SK-N-SH (cell line): ENCODE measurements around the gene RBL2.

Source experiments
- POLR2AphosphoS5 ChIP-seq: IDR thresholded peaks from 2 replicates; pipeline ENCODE4 v1.6.1; 2012; ENCODE audit warnings: low read depth, low read length
- RAD21 ChIP-seq: IDR thresholded peaks from 2 replicates; pipeline ENCODE4 v1.6.1; 2012; ENCODE audit warnings: mild to moderate bottlenecking, low read length
- YY1 ChIP-seq: IDR thresholded peaks from 2 replicates; pipeline ENCODE4 v1.4.0; 2012; ENCODE audit warnings: low read depth, mild to moderate bottlenecking

- no peak for TF ChIP-seq YY1
- TF ChIP-seq POLR2AphosphoS5 = no peak
- no peak for TF ChIP-seq RAD21
These were observed 17.3 kb upstream of the RBL2 start for GRCh38 chr16:53417011-53417410.
